Esophagus muscularis mucosa (tissue), 4 donors: Measurements from ENCODE around the gene XPO5. TPM values are rescaled to one million over a fixed set of nuclear protein-coding genes. Genes with fewer than 3 reads are reported as not detected.
A peak's percentile ranks its signal among the peaks of the same experiment; 100 is the strongest.

Experiments used
- DNase-seq: peaks from one replicate; pipeline ENCODE4 v3.0.0-alpha.2; 2017; ENCODE audit errors: extremely low spot score
- H3K27ac ChIP-seq, 4 donors: fragments of 200-600 bp; sonication (generic); replicated peaks in 1 of 4; 1 replicate in 3 of 4; 2 replicates in 1 of 4; pipeline ENCODE4 v1.5.1; 2016 to 2019; ENCODE audit warnings: mild to moderate bottlenecking in 1 of 4
- H3K27me3 ChIP-seq, 4 donors: fragments of 200-600 bp; sonication (generic); one replicate each; pipeline versions ENCODE4 v1.5.1 to v1.6.0; 2016 to 2019
- H3K36me3 ChIP-seq, 4 donors: fragments of 200-600 bp; sonication (generic); one replicate each; pipeline ENCODE4 v1.5.1; 2016 to 2019
- H3K4me1 ChIP-seq, 4 donors: fragments of 200-600 bp; sonication (generic); one replicate each; pipeline ENCODE4 v1.5.1; 2016 to 2019
- H3K4me3 ChIP-seq, 4 donors: fragments of 200-600 bp; sonication (generic); 1 replicate in 2 of 4; 2 replicates in 2 of 4; pipeline ENCODE4 v1.5.1; 2016 to 2019; ENCODE audit warnings: mild to moderate bottlenecking in 4 of 4, moderate library complexity in 1 of 4
- H3K9me3 ChIP-seq, 4 donors: fragments of 200-600 bp; sonication (generic); 1 replicate in 3 of 4; 2 replicates in 1 of 4; pipeline ENCODE4 v1.5.1; 2016 to 2019
- EP300 ChIP-seq: sonication (generic); formaldehyde crosslinking; IDR thresholded peaks from one replicate; pipeline ENCODE4 v1.6.1; 2017; ENCODE audit warnings: antibody characterized with exemption
- POLR2A ChIP-seq: fragments of 450-650 bp; IDR thresholded peaks from one replicate; pipeline ENCODE4 v1.6.1; 2017; ENCODE audit warnings: antibody characterized with exemption, moderate library complexity, mild to moderate bottlenecking, low read depth
- POLR2AphosphoS5 ChIP-seq, 2 donors: sonication (generic); formaldehyde crosslinking; IDR thresholded peaks; one replicate each; pipeline ENCODE4 v1.6.1; 2017; ENCODE audit warnings: antibody characterized with exemption in 2 of 2
- WGBS: methylation state at CpG from one replicate; pipeline ENCODE4 v1.1.5; 2018; 5-methylcytosine and 5-hydroxymethylcytosine counted together
- intact Hi-C: fragments of 100-400 bp; cut with DNase I; formaldehyde crosslinking; loops from one replicate; pipeline ENCODE4 v1.15.1; 2023
- total RNA-seq, 4 donors: library from RNA; depleted of rRNA; stranded (reverse); fragments of >200 nt; gene quantifications; one replicate each; pipeline versions ENCODE4 v1.1.0 to v1.2.1, GENCODE V29; 2016
- TF ChIP-seq, protein P1 (sequence below), 3 experiments: fragments of 200-600 bp in 2 of 3; fragments of 450-650 bp in 1 of 3; sonication (generic) in 2 of 3; IDR thresholded peaks; one replicate each; pipeline ENCODE4 v1.5.1; 2017 to 2019; ENCODE audit warnings: antibody characterized with exemption in 3 of 3, mild to moderate bottlenecking in 2 of 3, moderate library complexity in 1 of 3

The XPO5 gene
- total RNA-seq, 4 donors from 2014 or later = 12.5 to 17.1 (median 15.7) TPM

DNA sequence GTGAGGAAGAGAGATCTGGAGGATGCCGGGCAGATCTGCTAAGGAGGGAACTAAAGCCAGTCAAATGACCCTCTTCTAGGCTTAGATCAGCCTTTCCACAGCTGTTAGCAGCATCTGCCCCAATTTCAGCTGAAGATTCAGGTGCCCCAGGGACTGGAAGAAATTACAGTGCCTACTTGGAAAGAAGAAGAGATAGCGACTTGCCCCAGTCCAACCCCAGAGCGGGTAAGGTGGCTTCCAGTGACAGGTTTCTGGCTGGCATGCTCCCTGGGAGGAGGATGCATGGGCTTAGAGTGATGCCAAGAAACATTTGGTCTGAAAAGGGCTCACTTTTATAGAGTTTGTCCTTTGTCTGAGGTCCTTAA lies 97.8 kb downstream of the XPO5 start:
- no peak for DNase-seq
- peaks cover 22 to 45% (median 38%) of the 10 kb centered on the region in 4 donors for H3K4me1 ChIP-seq
- H3K9me3 ChIP-seq = no peaks in the 10 kb centered on the region
- TF ChIP-seq POLR2A = no peak
- no peak for TF ChIP-seq EP300
- no peak for TF ChIP-seq POLR2AphosphoS5 (IDR thresholded peaks at IDR 0.05)
- TF ChIP-seq, protein P1, sequence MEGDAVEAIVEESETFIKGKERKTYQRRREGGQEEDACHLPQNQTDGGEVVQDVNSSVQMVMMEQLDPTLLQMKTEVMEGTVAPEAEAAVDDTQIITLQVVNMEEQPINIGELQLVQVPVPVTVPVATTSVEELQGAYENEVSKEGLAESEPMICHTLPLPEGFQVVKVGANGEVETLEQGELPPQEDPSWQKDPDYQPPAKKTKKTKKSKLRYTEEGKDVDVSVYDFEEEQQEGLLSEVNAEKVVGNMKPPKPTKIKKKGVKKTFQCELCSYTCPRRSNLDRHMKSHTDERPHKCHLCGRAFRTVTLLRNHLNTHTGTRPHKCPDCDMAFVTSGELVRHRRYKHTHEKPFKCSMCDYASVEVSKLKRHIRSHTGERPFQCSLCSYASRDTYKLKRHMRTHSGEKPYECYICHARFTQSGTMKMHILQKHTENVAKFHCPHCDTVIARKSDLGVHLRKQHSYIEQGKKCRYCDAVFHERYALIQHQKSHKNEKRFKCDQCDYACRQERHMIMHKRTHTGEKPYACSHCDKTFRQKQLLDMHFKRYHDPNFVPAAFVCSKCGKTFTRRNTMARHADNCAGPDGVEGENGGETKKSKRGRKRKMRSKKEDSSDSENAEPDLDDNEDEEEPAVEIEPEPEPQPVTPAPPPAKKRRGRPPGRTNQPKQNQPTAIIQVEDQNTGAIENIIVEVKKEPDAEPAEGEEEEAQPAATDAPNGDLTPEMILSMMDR (IDR thresholded peaks at IDR 0.05) = no peak
- peak overlapping the region; percentile 80 to 86 (median 84) for H3K27ac ChIP-seq
- no peaks in the 10 kb centered on the region for H3K27me3 ChIP-seq
- intact Hi-C loops = no loop called here
- 31% methylated on average over 3 of the region's 3 CpGs for WGBS
- H3K4me3 ChIP-seq = peak overlapping the region; percentile 72 to 82 (median 80)
- peaks cover 0 to 4% (median 0%) of the 10 kb centered on the region in 4 donors for H3K36me3 ChIP-seq

DNA sequence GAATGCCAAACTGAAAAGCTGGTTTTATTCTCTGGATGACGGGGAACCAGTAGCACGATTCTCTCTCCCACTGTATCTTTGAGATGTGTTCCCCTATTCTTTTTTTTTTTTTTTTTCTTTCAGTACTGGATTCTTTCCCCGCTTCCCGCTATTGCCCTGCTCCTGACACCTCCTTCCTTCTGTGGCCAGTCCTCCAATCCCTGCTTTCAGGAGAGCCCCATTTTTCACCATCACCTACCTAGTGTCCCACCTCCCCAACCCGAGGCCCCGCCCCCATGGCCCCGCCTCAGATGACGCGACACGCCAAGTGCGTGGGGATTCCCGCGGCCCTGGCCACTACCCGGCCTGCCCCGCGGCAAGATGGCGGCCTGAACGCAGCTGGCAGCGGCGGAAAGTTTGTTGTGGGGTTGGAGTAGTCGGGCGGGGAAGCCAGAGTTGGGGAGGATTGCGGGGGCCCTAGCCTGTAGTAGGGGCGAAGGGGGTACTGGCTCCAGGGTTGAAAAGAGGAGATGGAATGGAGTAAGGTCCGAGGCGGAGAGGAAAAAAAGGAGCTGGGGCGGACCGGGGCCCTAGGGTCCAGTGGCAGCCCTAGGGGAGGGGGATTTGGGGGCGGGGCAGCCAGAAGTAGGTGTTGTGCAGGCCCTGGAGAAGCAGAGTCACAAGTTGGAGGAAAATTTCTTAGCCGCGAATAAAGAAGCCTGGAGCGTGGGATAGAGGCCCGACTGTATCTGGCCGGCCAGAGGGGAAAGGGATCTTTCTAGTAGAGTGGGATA lies 98.4 kb downstream of the XPO5 start, which contains the start of gene TJAP1:
TSS of gene TJAP1 (plus strand) at position 336 of the 773 bp plus-strand sequence. CDS start 21,432 bp downstream, outside the sequence.
- peaks cover 22 to 45% (median 38%) of the 10 kb centered on the region in 4 donors for H3K4me1 ChIP-seq
- H3K36me3 ChIP-seq = peaks cover 0 to under 1% (median 0%) of the 10 kb centered on the region in 4 donors
- H3K9me3 ChIP-seq = no peaks in the 10 kb centered on the region
- under 1% methylated on average over 33 of the region's 34 CpGs for WGBS
- peak within 1 kb of the TSS; percentile 80 to 86 (median 84) for H3K27ac ChIP-seq
- TF ChIP-seq POLR2AphosphoS5 (IDR thresholded peaks at IDR 0.05) = peak; percentile 94
- no peak for TF ChIP-seq EP300
- TF ChIP-seq, protein P1 (IDR thresholded peaks at IDR 0.05) = no peak
- peak; percentile 74 for TF ChIP-seq POLR2A
- DNase-seq = peak; percentile 97
- H3K27me3 ChIP-seq = peaks cover 0 to under 1% (median 0%) of the 10 kb centered on the region in 4 donors
- peak within 1 kb of the TSS; percentile 72 to 82 (median 80) for H3K4me3 ChIP-seq
- intact Hi-C loops = no loop called here

DNA sequence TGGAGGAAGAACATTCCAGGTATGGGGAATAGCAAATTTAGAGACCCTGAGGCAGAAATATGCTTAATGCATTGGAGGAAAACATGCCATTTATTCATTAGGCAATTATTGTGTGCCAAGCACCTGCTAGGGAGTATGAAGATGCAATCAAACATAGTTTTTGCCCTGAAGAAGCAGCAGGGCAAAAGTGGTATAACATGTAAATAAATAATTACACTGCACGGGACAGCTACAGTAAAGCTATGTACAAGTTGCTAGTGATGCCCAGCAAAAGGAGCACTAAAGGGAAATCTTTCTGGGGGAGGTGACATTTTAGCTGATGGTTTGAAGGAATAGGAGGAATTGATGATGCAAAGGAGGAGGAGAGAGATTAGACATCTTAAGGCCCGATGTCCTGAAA lies 99.1 kb downstream of the XPO5 start:
- TF ChIP-seq POLR2A (no peak), EP300 (no peak), POLR2AphosphoS5 (IDR thresholded peaks at IDR 0.05) (no peak)
- TF ChIP-seq, protein P1 (IDR thresholded peaks at IDR 0.05) = no peak
- H3K4me1 ChIP-seq = peaks cover 19 to 44% (median 38%) of the 10 kb centered on the region in 4 donors
- 28% methylated on average over 2 of the region's 2 CpGs for WGBS
- peak overlapping the region; percentile 72 to 82 (median 80) for H3K4me3 ChIP-seq
- intact Hi-C loops = no loop called here
- H3K27ac ChIP-seq = peak overlapping the region; percentile 80 to 86 (median 84)
- H3K27me3 ChIP-seq = peaks cover 0 to 5% (median 0%) of the 10 kb centered on the region in 4 donors
- no peak for DNase-seq
- no peaks in the 10 kb centered on the region for H3K9me3 ChIP-seq
- no peaks in the 10 kb centered on the region for H3K36me3 ChIP-seq

DNA sequence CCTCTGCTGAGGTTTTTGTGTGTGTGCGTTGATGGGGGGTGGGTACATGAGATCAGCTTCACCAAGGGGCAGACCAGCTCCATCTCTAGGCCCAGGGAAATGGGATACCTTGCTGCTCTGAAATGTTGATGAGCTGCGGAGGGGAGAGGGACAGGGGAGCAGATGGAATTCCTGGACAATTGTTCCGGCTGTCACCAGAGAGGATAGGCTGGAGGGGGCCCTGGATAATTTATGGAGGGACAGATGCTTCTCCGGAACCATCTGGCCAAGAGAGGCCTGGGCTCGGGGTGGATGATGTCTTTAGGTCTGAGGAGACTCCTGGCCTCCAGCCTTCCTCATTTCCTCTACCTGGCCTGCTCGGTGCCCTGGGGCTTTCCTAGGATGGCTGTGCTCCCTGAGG lies 100.3 kb downstream of the XPO5 start:
- H3K9me3 ChIP-seq = no peaks in the 10 kb centered on the region
- no peak for DNase-seq
- no peaks in the 10 kb centered on the region for H3K36me3 ChIP-seq
- peaks cover 17 to 35% (median 33%) of the 10 kb centered on the region in 4 donors for H3K4me1 ChIP-seq
- no peak overlapping the region for H3K4me3 ChIP-seq
- peaks cover 0 to 6% (median 0%) of the 10 kb centered on the region in 4 donors for H3K27me3 ChIP-seq
- no peak for TF ChIP-seq POLR2A
- TF ChIP-seq, protein P1 (IDR thresholded peaks at IDR 0.05) = no peak
- no peak for TF ChIP-seq EP300
- no peak for TF ChIP-seq POLR2AphosphoS5 (IDR thresholded peaks at IDR 0.05)
- intact Hi-C loops = no loop called here
- no peak overlapping the region for H3K27ac ChIP-seq
- WGBS = 84% methylated on average over 6 of the region's 6 CpGs
